ENCODE measurements around the gene EML6. TPM values are rescaled to one million over a fixed set of nuclear protein-coding genes. Genes with fewer than 3 reads are reported as not detected.

The EML6 gene
- total and polyA plus RNA-seq, 3 donors from 2014 or later = 7.6 to 17.3 (median 12.1) TPM

GRCh38 chr2:54787755-54788366 lies 64.4 kb downstream of the EML6 start:
- Histone ChIP-seq H3K27me3 (no peaks in the 10 kb centered on the region), H3K9me3 (no peaks in the 10 kb centered on the region), H3K4me1 (no peaks in the 10 kb centered on the region), H3K4me3 (no peak overlapping the region), H3K36me3 (ENCODE audit: low read depth, missing control alignments) (no peaks in the 10 kb centered on the region), H3K27ac (no peak overlapping the region)
- no peak for DNase-seq
- TF ChIP-seq, protein P1, sequence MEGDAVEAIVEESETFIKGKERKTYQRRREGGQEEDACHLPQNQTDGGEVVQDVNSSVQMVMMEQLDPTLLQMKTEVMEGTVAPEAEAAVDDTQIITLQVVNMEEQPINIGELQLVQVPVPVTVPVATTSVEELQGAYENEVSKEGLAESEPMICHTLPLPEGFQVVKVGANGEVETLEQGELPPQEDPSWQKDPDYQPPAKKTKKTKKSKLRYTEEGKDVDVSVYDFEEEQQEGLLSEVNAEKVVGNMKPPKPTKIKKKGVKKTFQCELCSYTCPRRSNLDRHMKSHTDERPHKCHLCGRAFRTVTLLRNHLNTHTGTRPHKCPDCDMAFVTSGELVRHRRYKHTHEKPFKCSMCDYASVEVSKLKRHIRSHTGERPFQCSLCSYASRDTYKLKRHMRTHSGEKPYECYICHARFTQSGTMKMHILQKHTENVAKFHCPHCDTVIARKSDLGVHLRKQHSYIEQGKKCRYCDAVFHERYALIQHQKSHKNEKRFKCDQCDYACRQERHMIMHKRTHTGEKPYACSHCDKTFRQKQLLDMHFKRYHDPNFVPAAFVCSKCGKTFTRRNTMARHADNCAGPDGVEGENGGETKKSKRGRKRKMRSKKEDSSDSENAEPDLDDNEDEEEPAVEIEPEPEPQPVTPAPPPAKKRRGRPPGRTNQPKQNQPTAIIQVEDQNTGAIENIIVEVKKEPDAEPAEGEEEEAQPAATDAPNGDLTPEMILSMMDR (IDR thresholded peaks at IDR 0.05) = no peak
- no peak for TF ChIP-seq POLR2A (IDR thresholded peaks at IDR 0.05)
- 92% methylated on average over 17 of the region's 17 CpGs for WGBS, 2 donors
- intact Hi-C loops (cut with DNase I; ENCODE audit: low total_unique reads) = no loop called here

DNA sequence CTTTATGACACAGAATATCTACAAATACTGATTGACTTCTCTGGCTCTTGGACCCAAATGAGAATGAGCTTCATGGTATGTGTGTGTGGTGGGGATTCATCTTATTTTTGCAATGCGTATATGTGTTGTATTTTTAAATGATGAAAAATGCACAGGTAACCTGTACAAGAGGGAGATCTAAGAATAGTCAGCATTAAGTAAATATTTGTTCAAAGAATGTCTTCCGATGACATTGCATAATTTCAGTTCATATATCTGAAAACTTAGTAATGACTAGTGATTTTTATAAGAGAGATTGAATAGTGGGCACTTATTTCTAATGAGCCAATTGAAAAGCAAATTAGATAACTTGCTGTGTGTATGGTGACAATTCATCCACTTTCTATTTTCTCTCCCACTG lies 66.4 kb downstream of the EML6 start:
- DNase-seq = no peak
- Histone ChIP-seq H3K27ac (no peak overlapping the region), H3K27me3 (no peaks in the 10 kb centered on the region), H3K9me3 (no peaks in the 10 kb centered on the region), H3K4me1 (no peaks in the 10 kb centered on the region), H3K36me3 (ENCODE audit: low read depth, missing control alignments) (no peaks in the 10 kb centered on the region), H3K4me3 (no peak overlapping the region)
- intact Hi-C loops (cut with DNase I; ENCODE audit: low total_unique reads) = no loop called here
- WGBS, 2 donors = 74 to 81% methylated on average over 2 of the region's 2 CpGs
- TF ChIP-seq POLR2A (IDR thresholded peaks at IDR 0.05) = no peak
- TF ChIP-seq, protein P1 (IDR thresholded peaks at IDR 0.05) = no peak

GRCh38 chr2:54791831-54792230 lies 68.4 kb downstream of the EML6 start:
- TF ChIP-seq, protein P1 (IDR thresholded peaks at IDR 0.05) = no peak
- TF ChIP-seq POLR2A (IDR thresholded peaks at IDR 0.05) = no peak
- 90 to 91% methylated on average over 3 of the region's 3 CpGs for WGBS, 2 donors
- intact Hi-C loops (cut with DNase I; ENCODE audit: low total_unique reads) = no loop called here

DNA sequence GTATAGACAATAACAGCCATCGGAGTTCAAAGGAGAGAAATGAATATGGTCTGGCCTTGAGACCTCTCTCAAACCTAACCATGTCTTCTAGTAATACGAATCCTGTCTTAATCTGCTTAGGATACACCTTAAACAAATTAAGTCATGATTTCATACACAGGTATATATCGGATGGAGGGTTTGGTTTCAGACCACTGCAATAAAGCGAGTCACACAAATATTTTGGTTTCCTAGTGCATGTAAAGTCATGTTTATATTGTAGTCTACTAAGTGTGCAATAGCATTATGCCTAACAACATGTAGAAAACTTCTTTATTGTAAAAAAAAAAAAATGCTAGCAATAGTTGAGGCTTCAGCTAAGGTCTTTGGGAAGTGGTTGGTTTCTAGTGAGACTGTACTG lies 73.8 kb downstream of the EML6 start:
- no peak for TF ChIP-seq POLR2A (IDR thresholded peaks at IDR 0.05)
- TF ChIP-seq, protein P1 (IDR thresholded peaks at IDR 0.05) = no peak
- H3K27ac ChIP-seq = no peak overlapping the region
- no peaks in the 10 kb centered on the region for H3K9me3 ChIP-seq
- H3K4me1 ChIP-seq = no peaks in the 10 kb centered on the region
- no peaks in the 10 kb centered on the region for H3K27me3 ChIP-seq
- no peak overlapping the region for H3K4me3 ChIP-seq
- intact Hi-C loops (cut with DNase I; ENCODE audit: low total_unique reads) = no loop called here
- no peaks in the 10 kb centered on the region for H3K36me3 ChIP-seq (ENCODE audit: low read depth, missing control alignments)
- 92 to 93% methylated on average over 4 of the region's 4 CpGs for WGBS, 2 donors
- DNase-seq = no peak

More at GRCh38 chr2:54791831-54792230, 68.4 kb downstream of the EML6 start:
- no peaks in the 10 kb centered on the region for H3K27me3 ChIP-seq
- no peak for DNase-seq
- no peaks in the 10 kb centered on the region for H3K4me1 ChIP-seq
- H3K4me3 ChIP-seq = no peak overlapping the region
- H3K27ac ChIP-seq = no peak overlapping the region
- H3K9me3 ChIP-seq = no peaks in the 10 kb centered on the region
- H3K36me3 ChIP-seq (ENCODE audit: low read depth, missing control alignments) = no peaks in the 10 kb centered on the region

GRCh38 chr2:54801352-54801751 lies 77.9 kb downstream of the EML6 start:
- intact Hi-C loops (cut with DNase I; ENCODE audit: low total_unique reads) = no loop called here
- H3K4me1 ChIP-seq = no peaks in the 10 kb centered on the region
- H3K4me3 ChIP-seq = no peak overlapping the region
- H3K9me3 ChIP-seq = no peaks in the 10 kb centered on the region
- WGBS, 2 donors = 87 to 91% methylated on average over 6 of the region's 6 CpGs
- DNase-seq = no peak
- no peaks in the 10 kb centered on the region for H3K27me3 ChIP-seq
- no peak overlapping the region for H3K27ac ChIP-seq
- TF ChIP-seq, protein P1 (IDR thresholded peaks at IDR 0.05) = no peak
- TF ChIP-seq POLR2A (IDR thresholded peaks at IDR 0.05) = no peak
- no peaks in the 10 kb centered on the region for H3K36me3 ChIP-seq (ENCODE audit: low read depth, missing control alignments)
